Transverse colon (tissue), 4 donors: ENCODE measurements around the gene TOX2.

Experiments used
- EP300 ChIP-seq: sonication (generic); formaldehyde crosslinking; IDR thresholded peaks from one replicate; pipeline ENCODE4 v1.6.1; 2017; ENCODE audit warnings: antibody characterized with exemption, low read depth
- POLR2A ChIP-seq: fragments of 450-650 bp; IDR thresholded peaks from one replicate; pipeline ENCODE4 v1.6.1; 2016; ENCODE audit warnings: antibody characterized with exemption, mild to moderate bottlenecking, moderate library complexity
- POLR2AphosphoS5 ChIP-seq, 3 donors: sonication (generic); formaldehyde crosslinking; IDR thresholded peaks; one replicate each; pipeline ENCODE4 v1.6.1; 2016; ENCODE audit warnings: antibody characterized with exemption in 3 of 3
- TF ChIP-seq, protein P1 (sequence below), 5 experiments: fragments of 200-600 bp in 3 of 5; fragments of 450-650 bp in 2 of 5; sonication (generic) in 3 of 5; IDR thresholded peaks; 1 replicate in 2 of 5; 2 replicates in 3 of 5; pipeline ENCODE4 v1.5.1; 2016 to 2017; ENCODE audit warnings: antibody characterized with exemption in 5 of 5, inconsistent platforms in 3 of 5, mild to moderate bottlenecking in 2 of 5, moderate library complexity in 1 of 5

DNA sequence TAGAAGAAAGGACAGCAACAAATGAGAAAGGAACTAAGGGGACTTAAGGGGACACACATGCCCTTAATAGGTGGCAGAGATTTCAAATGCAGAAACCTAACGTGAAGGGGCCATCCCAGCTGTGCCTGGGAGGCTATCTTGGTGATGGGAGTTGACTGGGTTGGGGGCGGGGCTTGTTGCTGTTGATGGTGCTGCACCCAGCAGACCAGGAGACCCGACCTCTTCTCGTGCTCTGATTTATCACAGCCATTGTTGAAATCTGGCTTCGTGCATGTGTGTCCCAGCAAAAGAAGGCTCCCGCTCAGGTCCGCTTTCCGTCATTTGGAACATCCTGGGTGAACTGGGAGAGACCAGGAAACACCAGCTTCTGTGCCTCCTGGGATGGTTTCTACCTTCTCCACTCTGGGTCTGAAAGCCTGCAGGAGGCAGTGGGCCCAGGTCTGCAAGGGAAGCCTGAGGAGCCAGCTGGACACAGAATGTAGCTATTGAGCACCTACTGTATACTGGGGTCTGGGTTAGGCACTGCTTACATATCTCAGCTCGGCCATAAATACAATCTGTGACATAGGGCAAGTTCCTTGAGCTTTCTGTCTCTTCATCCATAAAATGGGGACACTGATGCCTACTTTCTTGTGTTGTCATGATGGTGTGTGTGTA lies 32.1 kb downstream of the TOX2 start:
- TF ChIP-seq, protein P1, sequence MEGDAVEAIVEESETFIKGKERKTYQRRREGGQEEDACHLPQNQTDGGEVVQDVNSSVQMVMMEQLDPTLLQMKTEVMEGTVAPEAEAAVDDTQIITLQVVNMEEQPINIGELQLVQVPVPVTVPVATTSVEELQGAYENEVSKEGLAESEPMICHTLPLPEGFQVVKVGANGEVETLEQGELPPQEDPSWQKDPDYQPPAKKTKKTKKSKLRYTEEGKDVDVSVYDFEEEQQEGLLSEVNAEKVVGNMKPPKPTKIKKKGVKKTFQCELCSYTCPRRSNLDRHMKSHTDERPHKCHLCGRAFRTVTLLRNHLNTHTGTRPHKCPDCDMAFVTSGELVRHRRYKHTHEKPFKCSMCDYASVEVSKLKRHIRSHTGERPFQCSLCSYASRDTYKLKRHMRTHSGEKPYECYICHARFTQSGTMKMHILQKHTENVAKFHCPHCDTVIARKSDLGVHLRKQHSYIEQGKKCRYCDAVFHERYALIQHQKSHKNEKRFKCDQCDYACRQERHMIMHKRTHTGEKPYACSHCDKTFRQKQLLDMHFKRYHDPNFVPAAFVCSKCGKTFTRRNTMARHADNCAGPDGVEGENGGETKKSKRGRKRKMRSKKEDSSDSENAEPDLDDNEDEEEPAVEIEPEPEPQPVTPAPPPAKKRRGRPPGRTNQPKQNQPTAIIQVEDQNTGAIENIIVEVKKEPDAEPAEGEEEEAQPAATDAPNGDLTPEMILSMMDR (IDR thresholded peaks at IDR 0.05), result no peak
- TF ChIP-seq POLR2AphosphoS5 (IDR thresholded peaks at IDR 0.05), result no peak
- no peak for TF ChIP-seq EP300
- TF ChIP-seq POLR2A, result no peak
